NK-92 (cell line): Measurements from ENCODE around the gene RTN1.
"Not testable (repeated sequence)": the region's sequence is repeated elsewhere in the genome, so short reads cannot be mapped to it uniquely, and the experiment has no call there.

Experiments
- DNase-seq: peaks from one replicate; lab custom pipeline; 2025; ENCODE audit not compliant: unreplicated experiment; lab: John Stamatoyannopoulos, UW

RTN1 gene

GRCh38 chr14:59707778-59708561 is 162.6 kb downstream of the RTN1 start:
- DNase-seq, result no peak

- no peak for DNase-seq
These were observed 164.7 kb downstream of the RTN1 start for GRCh38 chr14:59705866-59706265.

DNA sequence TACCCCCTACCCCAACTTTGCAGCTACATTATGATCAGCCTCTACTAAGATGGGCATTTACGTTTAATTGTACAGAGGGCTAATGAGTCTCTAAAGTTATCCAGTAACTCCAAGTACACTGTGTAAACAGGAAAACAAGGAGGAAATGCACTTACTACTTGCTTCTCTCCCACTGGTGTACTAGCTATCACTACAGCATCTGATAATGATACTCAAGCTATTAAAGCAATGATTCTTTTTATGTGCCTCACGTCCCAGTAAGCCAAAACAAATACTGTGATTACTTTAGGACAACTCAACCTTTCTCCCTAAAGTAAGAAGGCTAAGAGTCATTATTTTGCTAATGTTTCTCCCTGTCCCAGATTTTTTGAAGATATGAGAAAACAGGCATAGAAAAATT is 165.3 kb downstream of the RTN1 start:
- DNase-seq, result no peak

DNA sequence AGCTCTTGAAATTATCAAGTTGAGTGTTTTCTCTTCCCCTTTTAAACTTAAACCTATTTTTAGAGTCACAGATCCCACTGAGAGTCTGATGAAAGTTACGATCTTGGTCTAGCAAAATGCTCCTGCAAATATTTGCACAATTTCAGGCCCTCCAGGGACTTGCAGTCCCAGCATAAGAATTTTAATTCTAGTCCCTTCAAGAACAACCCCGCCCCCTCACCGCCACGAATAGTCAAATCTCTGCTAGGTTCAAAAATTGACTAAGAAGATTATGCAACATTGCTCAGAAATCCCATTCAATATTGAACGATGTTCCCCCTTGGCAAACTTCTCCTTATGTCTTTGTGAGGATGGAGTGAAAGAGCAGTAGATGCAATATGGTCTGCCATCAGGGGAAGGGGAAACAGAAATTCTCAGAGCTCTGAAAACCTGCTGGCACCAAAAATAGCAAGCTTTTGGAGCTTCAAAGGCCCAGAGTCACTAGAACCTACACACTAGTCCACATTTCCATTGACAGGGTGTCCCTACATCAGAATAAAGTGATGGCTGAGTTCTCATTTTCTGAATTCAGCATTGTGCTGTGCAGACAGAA is 166.4 kb downstream of the RTN1 start:
- DNase-seq, result no peak

GRCh38 chr14:59699442-59699841 is 171.1 kb downstream of the RTN1 start:
- no peak for DNase-seq

- no peak for DNase-seq
These were observed 171.8 kb downstream of the RTN1 start for GRCh38 chr14:59698793-59699192.

DNA sequence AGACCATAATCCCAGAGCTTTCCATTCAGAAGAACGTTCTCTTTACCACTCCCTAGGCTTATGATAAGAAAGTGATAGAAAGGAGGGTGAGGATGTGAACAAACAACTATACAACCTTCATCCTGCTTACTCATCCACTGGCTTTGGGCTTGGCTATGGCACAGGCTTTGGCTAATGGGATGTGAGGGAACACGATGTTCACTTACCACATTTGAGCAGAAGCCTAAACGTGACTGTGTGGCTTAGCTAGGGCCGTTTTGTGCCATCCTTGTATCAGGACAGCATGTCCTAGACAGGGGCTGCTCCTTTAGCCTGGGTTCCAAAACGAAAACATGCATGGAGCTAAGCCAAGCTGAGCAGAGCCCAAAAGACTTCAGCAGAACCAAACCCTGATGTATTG is 175.4 kb downstream of the RTN1 start:
- no peak for DNase-seq

GRCh38 chr14:59691266-59691665 is 179.3 kb downstream of the RTN1 start:
- no peak for DNase-seq

GRCh38 chr14:59690426-59690825 is 180.2 kb downstream of the RTN1 start:
- DNase-seq, result no peak

- no peak for DNase-seq
These were observed 182.1 kb downstream of the RTN1 start for GRCh38 chr14:59688224-59689170.

DNA sequence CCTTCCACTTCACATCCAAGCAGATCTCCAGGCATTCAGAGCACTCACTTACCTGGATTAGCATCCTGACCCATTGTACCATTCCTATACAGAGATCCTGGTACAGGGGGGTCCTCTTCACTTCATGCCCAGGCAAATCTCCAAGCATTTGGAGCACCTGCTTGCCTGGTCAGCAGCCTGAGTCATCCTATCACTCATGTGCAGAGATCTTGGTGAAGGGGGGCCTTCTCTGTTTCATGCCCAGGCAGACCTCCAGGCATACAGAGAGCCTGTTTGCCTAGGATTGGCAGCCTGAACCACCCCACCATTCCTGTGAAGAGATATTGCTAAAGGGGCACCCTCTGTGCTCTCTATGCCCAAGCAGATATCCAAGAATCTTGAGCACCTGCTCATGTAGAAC is 182.9 kb downstream of the RTN1 start:
- no peak for DNase-seq

GRCh38 chr14:59679872-59680271 is 190.7 kb downstream of the RTN1 start:
- no peak for DNase-seq

DNA sequence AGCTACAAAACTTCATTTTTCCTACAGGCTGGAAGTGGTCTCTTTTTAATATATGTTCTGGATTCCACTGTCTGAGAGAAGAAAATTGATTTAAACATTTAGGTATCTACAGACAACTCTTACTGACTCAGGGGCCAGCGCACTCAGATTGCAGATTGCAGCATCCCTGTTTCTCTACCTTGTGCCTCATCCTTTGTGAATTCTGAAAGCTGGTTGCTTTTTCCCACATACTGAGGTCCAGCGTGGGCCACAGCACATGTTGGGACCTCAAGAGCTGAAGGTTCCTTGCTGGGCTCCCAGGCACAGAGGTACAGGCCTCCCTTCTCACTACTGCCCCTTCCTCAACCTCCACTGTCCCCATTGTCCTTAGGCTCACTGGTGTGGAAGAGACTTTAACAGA is 192.2 kb downstream of the RTN1 start:
- DNase-seq, result no peak

- DNase-seq, result no peak
These were observed 192.8 kb downstream of the RTN1 start for GRCh38 chr14:59677771-59678231.

DNA sequence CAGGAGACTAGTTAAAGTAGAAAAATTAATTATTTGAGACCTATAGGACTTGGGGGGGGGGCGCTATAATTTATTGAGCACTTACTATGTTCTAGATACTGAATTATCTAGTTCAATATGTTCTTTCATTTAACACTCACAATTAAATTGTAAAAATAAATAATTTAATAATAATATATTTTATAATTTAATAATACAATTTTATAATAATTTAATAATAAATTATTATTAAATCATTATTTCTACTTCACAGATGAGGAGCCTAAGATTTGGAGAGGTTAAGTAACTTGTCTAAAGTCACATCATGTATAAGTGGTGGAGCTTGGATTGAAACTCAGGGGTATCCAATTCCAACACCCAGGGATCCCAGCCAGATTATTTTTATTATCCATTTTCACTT is 195.2 kb downstream of the RTN1 start:
- no peak for DNase-seq

GRCh38 chr14:59664741-59665140 is 205.8 kb downstream of the RTN1 start:
- DNase-seq, result no peak

DNA sequence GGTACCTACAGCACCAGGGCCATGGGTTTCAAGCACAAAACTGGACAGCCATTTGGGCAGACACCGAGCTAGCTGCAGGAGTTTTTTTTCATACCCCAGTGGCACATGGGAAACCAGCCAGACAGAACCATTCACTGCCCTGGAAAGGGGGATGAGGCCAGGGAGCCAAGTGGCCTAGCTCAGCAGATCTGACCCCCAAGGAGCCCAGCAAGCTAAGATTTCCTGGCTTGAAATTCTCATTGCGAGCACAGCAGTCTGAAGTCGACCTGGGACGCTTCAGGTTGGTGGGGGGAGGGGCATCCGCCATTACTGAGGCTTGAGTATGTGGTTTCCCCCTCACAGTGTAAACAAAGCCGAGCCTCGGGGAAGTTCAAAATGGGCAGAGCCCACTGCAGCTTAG is 212.8 kb downstream of the RTN1 start:
- no peak for DNase-seq

DNA sequence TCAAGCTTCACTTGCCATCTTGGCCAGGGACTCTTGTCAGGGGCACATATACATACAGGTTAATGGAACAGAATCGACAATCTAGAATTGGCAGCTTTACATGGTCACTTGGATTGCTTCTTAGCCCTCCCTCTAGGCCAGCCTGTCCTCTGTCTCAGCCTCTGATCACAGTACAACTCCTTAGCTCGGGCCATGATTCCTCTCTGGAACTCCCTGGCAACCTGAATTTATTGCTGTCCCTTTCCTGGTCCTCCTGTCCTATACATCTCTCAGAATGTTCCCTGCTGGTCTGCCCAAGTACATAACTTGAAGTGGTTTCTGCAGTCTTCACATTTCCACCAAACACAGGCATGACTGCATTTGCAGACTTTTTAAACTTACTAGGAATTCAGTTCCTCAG is 214.1 kb downstream of the RTN1 start:
- no peak for DNase-seq

GRCh38 chr14:59654131-59654530 is 216.4 kb downstream of the RTN1 start:
- not testable (repeated sequence) for DNase-seq

- not testable (repeated sequence) for DNase-seq
These were observed 223.7 kb downstream of the RTN1 start for GRCh38 chr14:59646832-59647231.

- no peak for DNase-seq
These were observed 231.7 kb downstream of the RTN1 start for GRCh38 chr14:59638885-59639284.

DNA sequence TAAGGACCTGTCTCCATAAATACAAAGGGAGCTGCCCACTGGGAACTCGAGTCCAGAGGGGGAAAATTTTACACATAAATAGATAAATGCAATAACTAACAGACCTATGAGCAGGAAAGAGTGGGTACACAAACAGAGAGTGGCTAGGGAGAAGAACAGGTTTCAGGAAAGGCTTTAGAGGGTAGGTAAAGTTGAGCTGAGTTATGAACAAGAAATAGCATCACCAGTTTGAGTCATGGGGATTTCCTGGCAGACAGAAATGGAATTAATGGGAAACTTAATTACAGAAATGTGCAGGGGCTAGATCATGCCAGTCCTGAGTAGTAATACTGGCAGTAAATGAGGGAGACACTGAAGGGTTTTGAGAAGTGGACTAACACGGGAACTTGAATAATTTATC is 236.0 kb downstream of the RTN1 start:
- no peak for DNase-seq
